ES-I3 (cell line): ENCODE measurements around the gene FAAP100.
A peak's percentile ranks its signal among the peaks of the same experiment; 100 is the strongest.

ENCODE experiments used
- H3K36me3 ChIP-seq: 2 replicates; pipeline ENCODE4 v1.6.1; 2013; ENCODE audit warnings: mild to moderate bottlenecking, low read length, control low read depth, moderate library complexity; ENCODE audit not compliant: insufficient read depth
- H3K4me1 ChIP-seq: 2 replicates; pipeline ENCODE4 v1.6.1; 2013; ENCODE audit warnings: mild to moderate bottlenecking, control low read depth, low read length; ENCODE audit not compliant: insufficient read depth
- H3K9ac ChIP-seq: 2 replicates; pipeline ENCODE4 v1.6.1; 2013; ENCODE audit warnings: low read depth, mild to moderate bottlenecking, low read length, moderate library complexity
- H3K9me3 ChIP-seq: 2 replicates; pipeline ENCODE4 v1.6.1; 2013; ENCODE audit warnings: mild to moderate bottlenecking, low read length, moderate library complexity; ENCODE audit not compliant: control insufficient read depth, insufficient read depth

The FAAP100 gene

DNA sequence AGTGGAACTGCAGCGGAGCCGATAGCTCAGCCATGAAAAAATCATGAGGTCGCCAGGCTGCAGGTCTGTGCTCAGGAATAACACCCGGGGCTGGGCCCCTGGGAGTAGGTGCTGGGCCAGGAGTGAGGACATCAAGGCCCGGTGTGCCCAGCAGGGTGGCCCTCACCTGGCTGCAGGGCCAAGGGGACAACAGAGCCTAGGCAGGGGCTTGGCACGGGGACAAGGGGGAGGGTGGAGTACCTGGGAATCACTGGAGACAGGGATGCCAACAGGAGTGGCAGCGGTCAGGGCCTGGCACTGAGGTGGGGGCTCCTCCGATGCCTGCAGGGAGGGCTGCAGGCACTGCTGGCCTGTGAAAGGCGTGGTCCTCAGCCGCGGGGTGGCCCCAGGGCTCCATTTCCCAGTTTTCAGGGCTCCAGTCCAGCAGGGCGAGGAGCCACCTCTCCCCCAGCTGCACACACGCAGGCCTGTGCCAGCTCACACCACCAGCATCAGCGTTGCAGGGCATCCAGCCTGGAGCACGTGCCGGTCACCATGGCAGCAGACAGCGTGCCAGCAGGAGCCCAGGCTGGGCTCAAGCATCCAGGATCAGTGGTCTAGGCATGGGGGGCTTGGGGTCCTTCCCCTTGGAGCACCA lies 28.6 kb downstream of the FAAP100 start:
- Histone ChIP-seq H3K9me3 (no peaks in the 10 kb centered on the region), H3K9ac (no peak overlapping the region), H3K36me3 (no peaks in the 10 kb centered on the region), H3K4me1 (peaks cover 6% of the 10 kb centered on the region)

- no peaks in the 10 kb centered on the region for H3K9me3 ChIP-seq
- no peaks in the 10 kb centered on the region for H3K36me3 ChIP-seq
- H3K4me1 ChIP-seq: peaks cover 13% of the 10 kb centered on the region
- H3K9ac ChIP-seq: no peak overlapping the region; the same call in 1 of the 2 replicates
These were observed 29.4 kb downstream of the FAAP100 start for GRCh38 chr17:81522491-81523401.

- Histone ChIP-seq H3K9ac (peak overlapping the region; percentile 49; the same call in 1 of the 2 replicates), H3K4me1 (peaks cover 27% of the 10 kb centered on the region), H3K36me3 (no peaks in the 10 kb centered on the region), H3K9me3 (no peaks in the 10 kb centered on the region)
These were observed 31.9 kb downstream of the FAAP100 start for GRCh38 chr17:81520021-81520901.

- peak overlapping the region; percentile 49 for H3K9ac ChIP-seq
- H3K36me3 ChIP-seq: no peaks in the 10 kb centered on the region
- H3K9me3 ChIP-seq: no peaks in the 10 kb centered on the region
- H3K4me1 ChIP-seq: peaks cover 27% of the 10 kb centered on the region
These were observed 32.7 kb downstream of the FAAP100 start for GRCh38 chr17:81519284-81520020.

GRCh38 chr17:81518785-81519283 lies 33.3 kb downstream of the FAAP100 start:
- Histone ChIP-seq H3K9me3 (no peaks in the 10 kb centered on the region), H3K9ac (peak overlapping the region; percentile 49), H3K36me3 (no peaks in the 10 kb centered on the region), H3K4me1 (peaks cover 27% of the 10 kb centered on the region)

- H3K9me3 ChIP-seq: no peaks in the 10 kb centered on the region
- no peaks in the 10 kb centered on the region for H3K36me3 ChIP-seq
- peak overlapping the region; percentile 49 for H3K9ac ChIP-seq
- H3K4me1 ChIP-seq: peaks cover 27% of the 10 kb centered on the region
These were observed 33.9 kb downstream of the FAAP100 start for GRCh38 chr17:81518113-81518784.

DNA sequence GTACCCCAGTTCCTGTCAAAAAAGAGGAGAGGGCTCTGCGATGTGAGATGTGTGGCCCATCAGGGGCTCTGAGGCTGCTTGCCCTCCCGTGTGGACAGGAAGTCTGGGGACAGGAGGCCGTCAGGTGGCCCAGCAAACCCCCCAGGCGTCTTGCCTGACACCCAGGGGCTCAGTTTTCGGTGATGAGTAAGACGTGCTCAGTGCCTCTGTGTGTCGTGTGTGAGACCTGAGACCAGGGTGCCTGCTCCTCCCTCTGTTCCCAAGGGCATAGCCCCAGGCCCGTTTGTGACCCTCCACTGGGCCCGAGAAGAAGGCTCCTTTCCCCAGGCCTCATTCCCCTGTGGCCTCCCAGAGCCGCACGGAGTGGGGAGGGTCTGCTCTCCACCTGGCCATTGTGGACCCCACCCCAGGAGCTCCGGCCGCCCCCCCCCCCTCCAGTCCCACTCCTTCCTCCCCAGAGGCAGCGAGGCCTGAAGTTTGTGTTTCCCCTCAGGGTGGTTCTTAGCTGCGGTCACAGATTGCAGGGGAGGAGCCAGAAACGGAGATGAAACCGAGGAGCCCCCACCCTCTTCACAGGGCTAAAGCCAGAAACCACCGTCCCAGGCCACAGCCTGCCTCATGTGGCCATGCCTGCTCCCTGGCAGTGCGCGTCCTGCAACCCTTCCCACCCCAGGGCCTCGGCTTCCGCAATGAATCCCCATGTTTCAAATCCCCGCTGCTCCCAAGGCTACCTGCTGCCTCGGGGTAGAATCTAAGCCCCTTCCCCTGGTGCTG lies 34.6 kb downstream of the FAAP100 start:
- H3K36me3 ChIP-seq: no peaks in the 10 kb centered on the region
- peak overlapping the region; percentile 49 for H3K9ac ChIP-seq
- no peaks in the 10 kb centered on the region for H3K9me3 ChIP-seq
- H3K4me1 ChIP-seq: peaks cover 27% of the 10 kb centered on the region

- peaks cover 3% of the 10 kb centered on the region for H3K36me3 ChIP-seq
- peaks cover 27% of the 10 kb centered on the region for H3K4me1 ChIP-seq
- no peak overlapping the region for H3K9ac ChIP-seq
- no peaks in the 10 kb centered on the region for H3K9me3 ChIP-seq
These were observed 35.2 kb downstream of the FAAP100 start for GRCh38 chr17:81517009-81517338.

- H3K9me3 ChIP-seq: peaks cover 3% of the 10 kb centered on the region; the same call in 1 of the 2 replicates
- peaks cover 27% of the 10 kb centered on the region for H3K4me1 ChIP-seq
- peak overlapping the region; percentile 92; the same call in 1 of the 2 replicates for H3K9ac ChIP-seq
- peaks cover 8% of the 10 kb centered on the region for H3K36me3 ChIP-seq
These were observed 35.7 kb downstream of the FAAP100 start for GRCh38 chr17:81516439-81516838.

GRCh38 chr17:81515530-81516041 lies 36.6 kb downstream of the FAAP100 start:
- H3K9me3 ChIP-seq: peaks cover 4% of the 10 kb centered on the region; the same call in 1 of the 2 replicates
- H3K4me1 ChIP-seq: peaks cover 26% of the 10 kb centered on the region
- H3K36me3 ChIP-seq: peaks cover 17% of the 10 kb centered on the region
- H3K9ac ChIP-seq: peak overlapping the region; percentile 92

DNA sequence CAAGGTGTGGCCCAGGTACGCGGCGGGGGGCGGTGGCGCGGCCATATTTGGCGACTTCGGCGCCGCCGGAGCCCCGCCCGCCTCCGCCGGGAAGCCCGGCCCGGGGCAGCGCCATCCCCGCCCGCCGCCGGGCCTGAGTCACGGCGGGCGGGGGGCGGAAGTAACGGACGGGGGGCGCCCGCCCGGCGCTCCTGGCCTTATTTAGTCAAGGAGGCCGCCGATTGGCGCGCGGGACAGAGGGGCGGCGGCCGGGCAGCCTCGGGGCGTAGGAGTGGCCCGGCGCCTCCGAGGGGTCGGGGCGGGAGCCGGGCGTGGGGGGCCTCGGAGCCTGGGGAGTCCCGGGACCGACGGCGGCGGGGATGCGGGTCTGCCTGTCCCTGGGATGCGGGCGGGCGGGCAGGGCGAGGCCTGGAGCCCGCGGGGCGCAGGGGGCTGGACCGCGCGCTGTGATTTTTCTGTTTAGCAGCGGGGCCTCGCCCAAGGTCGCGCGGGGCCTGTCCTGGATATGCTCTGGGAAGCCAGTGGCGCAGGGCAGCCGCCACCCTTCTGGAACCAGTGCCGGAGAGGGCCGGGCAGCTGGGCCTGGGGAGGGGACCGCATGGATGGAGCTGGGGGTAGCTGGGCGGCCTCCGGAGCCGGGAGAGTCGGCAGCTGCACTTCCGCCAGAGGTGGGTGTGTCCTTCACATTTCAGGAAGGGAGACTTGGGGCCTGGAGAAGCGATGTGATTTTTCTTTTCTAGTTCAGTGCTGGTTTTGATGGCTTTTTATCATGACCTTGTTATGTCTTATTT lies 37.2 kb downstream of the FAAP100 start:
- H3K4me1 ChIP-seq: peaks cover 21% of the 10 kb centered on the region; the same call in 1 of the 2 replicates
- H3K9me3 ChIP-seq: peaks cover 4% of the 10 kb centered on the region; the same call in 1 of the 2 replicates
- H3K36me3 ChIP-seq: peaks cover 23% of the 10 kb centered on the region
- peak overlapping the region; percentile 92 for H3K9ac ChIP-seq

- H3K9ac ChIP-seq: peak overlapping the region; percentile 92
- H3K4me1 ChIP-seq: peaks cover 21% of the 10 kb centered on the region; the same call in 1 of the 2 replicates
- H3K9me3 ChIP-seq: peaks cover 4% of the 10 kb centered on the region; the same call in 1 of the 2 replicates
- H3K36me3 ChIP-seq: peaks cover 28% of the 10 kb centered on the region
These were observed 37.7 kb downstream of the FAAP100 start for GRCh38 chr17:81514489-81514738.
